Activated CD4-positive, alpha-beta T cell treated with anti-CD3 and anti-CD28 coated beads, Interleukin-2, amount 50 U/mL, for 24 hours (primary cell): ENCODE measurements around the gene RNASE8.
"Not testable (repeated sequence)": the region's sequence is repeated elsewhere in the genome, so short reads cannot be mapped to it uniquely, and the experiment has no call there.

ENCODE experiments used
- DNase-seq, 2 donors: peaks; one replicate each; pipeline ENCODE4 v3.0.0-alpha.2; 2020; ENCODE audit warnings: low read depth in 1 of 2, low spot score in 1 of 2

Gene RNASE8

DNA sequence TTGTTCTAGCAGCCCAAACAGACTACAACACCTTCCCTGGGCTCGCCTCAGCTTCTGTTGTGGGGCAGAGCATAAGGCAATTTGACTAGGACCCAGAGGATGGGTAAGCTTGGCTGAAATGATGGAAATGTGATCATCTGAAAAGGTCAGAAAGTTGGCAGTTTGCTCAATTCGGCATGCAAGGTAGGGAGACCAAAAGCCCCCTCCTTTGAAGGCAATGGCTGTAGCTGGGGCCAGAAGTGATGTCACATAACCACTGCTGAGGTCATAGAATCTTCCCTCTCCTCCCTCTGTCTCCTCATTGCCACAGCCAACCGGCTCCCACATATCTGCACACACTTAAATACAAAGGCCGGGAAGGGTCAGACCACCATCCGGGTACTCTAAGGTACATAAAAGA lies 27.7 kb upstream of the RNASE8 start, which contains the start of gene TPPP2:
TPPP2 (plus strand) TSS at position 301 of the 400 bp plus-strand sequence. CDS start 365 bp downstream, outside the sequence.
- DNase-seq, result no peak

DNA sequence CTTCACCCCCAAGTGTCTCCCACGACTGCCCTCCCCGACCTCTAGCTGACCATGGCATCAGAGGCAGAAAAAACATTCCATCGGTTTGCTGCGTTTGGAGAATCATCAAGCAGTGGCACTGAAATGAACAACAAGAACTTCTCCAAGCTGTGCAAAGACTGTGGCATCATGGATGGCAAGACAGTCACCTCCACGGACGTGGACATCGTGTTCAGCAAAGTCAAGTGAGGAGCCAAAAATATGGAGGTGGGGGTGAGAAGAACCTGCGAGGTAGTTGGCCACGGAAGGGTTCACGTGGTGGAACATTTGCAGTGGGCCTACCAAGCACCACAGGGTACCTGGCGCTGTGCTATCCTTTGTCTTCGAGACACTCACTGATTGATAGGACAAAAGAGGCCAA lies 27.1 kb upstream of the RNASE8 start:
- no peak for DNase-seq

DNA sequence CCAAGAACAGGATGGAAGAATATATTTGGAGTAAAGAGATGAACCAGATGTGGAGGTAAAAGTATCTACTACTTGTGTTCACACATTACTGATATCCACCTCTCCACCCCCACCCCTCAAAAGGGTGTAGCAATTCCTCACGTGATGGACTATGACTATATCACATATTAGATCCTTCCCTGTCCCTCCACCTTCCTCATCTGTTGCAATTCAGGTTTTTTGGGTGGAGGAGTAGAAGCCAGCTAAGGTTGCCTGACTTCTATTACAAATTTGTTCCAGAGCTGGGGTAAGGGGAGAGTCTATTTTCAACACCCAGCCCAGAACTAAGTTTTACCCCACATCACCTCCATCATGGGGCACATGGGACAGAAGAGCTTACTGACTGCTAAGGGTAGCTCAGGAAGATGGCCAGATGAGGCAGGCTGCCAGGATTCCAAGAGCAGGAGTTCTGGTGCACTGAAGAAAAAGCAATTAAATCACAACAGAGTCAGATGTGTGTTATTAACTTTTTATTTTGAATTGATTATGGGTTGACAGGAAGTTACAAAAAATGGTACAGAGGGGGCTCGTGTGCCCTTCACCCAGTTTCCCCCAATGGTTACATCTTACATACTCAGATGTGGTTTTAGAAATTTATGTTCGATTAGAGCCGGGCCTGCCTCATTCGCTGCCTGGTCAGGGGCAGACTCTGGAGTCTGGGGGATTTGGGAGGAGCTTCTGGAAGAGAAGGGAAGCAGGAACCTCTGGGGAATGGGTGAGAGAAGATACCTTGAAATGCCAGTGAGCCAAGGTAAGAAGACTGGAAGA lies 25.1 kb upstream of the RNASE8 start:
- no peak for DNase-seq

DNA sequence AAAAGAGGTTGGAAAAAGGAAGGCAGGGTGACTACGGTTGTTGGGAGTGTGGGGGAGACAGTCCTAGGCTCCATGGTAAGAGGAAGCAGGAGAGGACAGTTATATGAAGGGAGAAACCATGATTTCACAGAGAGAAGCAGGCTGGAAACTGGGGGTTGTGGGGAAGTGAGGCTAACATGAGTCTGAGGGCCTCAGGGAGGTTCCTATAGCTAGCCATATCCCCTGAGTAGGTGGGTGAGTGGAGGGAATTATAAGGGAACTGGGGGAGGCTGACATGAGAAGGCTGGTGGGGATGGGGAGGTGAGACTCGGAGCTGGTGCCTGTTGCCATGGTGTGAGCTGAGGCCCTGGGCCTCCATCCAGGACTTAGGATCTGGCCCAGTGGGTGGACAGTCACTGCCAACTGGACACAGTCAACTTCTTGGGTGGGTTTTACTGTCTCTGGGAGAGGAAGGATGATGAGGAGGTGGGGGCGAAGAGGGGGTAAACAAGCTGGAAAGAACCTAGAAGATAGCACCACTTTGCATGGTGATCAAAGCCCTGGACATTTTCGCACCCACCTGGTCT lies 24.4 kb upstream of the RNASE8 start:
- no peak for DNase-seq

DNA sequence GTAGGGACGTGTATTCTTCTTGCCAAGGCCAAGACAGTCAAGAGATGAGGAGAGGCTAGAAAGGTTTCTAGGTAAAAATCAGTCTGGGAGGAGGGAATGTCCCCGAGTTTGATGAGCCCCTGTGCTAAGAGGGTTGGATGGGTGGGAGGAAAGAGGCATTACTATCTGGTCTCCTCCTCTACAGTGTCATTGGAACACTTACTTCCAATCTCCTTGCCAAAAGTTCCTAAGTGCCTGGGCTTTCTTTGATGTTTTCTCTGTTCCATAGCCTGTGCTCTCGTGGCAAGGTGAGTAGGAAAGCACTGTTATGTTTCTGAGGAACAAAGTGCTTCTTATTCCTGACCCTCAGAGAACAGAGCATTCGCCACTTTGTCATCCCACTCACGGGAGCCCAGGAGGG lies 22.9 kb upstream of the RNASE8 start, which contains the start of gene RNASE13:
RNASE13 (minus strand) TSS at position 101 of the 400 bp plus-strand sequence. CDS start 519 bp downstream, outside the sequence.
- no peak for DNase-seq

DNA sequence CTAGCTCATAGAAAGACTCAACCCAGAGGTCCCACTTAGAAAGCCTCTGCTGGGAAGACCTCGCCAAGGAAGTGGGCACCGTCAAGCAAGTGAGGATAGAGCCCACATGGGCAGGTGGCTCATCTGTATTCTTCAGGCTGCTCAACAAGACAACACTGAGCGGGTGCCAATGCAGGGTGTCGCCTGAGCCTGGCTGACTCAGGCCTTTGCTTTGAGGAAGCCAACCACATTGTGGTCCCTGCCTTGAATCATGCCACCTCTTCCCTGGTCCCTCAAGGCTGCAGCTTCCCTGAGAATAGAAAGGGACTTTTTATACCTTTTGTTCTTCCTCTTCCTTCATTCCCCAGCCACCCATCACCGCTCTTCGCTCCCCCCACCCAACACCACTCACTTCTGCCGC lies 20.9 kb upstream of the RNASE8 start:
- no peak for DNase-seq

DNA sequence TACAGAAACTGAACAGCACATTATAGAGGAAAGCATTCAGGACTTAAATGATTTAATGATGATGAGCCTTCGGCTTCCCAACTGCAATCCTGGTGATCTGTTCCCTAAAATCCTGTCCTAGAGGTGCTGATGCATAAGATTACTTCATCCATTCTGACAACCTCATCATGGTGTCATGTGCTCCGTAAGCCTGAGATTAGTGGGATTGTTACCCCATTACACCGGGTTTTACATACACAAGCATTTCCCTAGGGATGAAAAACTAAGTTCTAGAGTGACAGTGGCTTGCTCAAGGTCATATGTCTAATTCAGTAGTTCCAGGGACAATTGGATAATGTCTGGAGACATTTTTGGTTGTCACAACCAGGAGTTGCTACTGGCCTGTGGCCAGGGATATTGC lies 20.5 kb upstream of the RNASE8 start:
- DNase-seq, result no peak

DNA sequence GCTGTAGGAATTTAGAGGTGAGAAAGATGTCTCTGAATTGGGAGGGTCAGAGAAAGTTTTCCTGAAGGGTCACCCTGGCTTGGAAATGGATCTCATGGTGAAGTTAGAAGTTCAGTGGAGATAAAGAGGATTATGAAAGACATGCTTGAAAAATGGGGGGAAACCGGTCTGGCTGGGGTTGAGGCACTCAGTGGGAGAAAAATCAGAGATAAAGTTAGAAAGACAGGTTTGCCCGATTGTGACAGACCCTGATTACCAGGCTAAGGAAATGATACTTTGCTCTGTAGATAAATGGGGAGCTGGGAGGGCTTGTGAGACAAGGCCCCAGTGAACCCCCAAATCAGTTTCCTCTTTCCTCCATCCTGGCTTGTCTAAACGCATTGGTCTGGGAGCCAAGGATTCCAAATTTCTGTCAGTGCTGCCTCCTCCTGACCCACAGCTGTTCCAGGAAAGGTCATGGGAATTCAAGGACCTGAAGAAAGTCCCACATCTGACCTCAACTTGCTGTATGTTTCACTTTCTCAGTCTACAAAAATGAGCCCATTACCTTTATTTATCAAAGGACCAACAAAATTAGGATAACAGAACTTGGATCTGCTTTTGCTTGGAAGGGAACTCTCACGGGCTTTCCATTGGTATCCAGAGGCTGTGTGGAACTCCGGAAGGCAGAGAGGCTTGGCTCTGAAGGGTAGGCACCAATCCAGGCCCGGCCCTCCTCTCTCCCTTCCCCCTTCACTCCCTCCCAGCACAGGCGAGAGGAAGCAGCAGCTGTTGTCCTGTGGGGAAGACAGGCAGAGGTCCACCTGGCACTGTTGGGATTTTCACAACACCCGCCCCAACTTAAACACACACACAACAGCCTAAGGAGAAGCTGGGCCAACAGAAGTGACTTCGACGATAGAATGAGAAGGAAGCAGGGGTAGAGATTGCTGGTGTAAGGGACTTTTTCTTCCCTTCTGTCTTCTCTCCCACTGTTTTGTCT lies 18.9 kb upstream of the RNASE8 start:
- DNase-seq, result no peak

DNA sequence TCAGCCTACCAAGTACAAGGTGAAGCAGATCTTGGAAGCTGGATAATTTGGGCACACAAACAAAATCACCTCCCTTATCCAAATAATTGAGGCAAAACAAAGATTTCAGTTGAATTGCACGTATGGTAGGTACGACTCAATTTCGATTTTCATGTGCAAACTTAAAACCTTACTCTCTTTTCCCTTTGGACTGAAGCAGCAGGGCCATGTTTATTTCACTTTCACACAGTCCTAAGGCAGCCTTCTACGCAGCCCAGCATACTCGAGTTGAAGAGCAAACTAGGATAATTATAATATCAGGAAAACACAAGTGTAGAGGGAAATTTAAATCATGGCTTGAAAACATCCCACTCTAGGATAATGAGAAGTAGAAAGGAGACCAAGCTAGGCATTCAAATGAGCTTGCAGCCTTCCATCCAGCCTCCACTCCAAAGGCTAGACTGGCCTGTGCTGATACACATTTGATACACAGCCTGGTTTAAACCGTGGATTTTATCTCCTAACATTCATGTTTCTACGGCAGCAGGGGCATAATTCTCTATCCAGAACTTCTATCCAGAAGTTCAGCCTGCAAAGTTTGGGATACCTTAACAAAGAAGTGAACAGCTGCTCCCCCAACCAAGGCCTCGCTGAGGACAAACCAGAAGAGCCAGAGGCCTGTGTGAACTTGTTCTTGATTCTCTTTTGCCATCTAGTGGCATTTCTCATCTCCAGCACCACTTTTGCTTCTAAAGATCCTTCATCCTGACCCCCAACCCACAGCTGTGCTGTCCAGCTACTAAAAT lies 17.8 kb upstream of the RNASE8 start:
- DNase-seq, result no peak

DNA sequence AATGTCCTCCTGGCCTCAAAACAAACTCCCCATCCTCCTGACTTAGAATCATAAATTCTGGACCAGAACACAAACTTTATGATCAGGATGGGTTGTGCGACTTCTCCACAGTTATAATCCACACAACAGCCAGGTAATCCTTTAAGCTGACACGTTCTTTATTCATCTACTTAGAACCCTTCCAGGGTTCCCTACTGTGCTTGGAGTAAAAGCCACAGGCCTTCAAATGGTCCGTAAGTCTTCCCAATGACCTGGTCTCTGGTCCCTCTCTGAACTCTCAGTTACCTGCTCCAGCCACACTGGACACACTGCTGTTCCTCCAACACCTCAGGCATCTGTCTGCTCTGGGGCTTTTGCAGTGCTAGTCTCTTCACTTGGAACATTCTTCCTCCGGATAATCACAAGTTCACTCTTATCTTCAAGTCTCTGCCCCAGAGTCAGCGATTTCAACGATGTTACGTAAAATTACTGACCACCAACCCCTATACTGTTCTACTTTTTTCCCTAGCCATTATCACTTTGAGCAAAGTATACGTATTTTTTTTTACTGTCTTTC lies 17.2 kb upstream of the RNASE8 start:
- no peak for DNase-seq

DNA sequence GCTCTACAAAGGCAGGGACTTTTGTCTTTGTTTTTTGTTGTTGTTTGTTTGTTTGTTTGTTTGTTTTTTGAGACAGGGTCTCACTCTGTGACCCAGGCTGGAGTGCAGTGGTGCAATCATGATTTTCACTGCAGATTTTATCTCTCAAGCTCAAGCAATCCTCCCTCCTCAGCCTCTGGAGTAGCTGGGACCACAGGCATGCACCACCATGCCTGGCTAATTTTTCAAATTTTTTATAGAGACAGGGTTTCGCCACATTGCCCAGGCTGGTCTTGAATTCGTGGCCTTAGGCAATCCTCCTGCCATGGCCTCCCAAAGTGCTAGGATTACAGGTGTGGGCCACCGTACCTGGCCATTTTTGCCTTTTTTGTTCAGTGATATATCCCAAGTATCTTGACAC lies 16.7 kb upstream of the RNASE8 start:
- not testable (repeated sequence) for DNase-seq

DNA sequence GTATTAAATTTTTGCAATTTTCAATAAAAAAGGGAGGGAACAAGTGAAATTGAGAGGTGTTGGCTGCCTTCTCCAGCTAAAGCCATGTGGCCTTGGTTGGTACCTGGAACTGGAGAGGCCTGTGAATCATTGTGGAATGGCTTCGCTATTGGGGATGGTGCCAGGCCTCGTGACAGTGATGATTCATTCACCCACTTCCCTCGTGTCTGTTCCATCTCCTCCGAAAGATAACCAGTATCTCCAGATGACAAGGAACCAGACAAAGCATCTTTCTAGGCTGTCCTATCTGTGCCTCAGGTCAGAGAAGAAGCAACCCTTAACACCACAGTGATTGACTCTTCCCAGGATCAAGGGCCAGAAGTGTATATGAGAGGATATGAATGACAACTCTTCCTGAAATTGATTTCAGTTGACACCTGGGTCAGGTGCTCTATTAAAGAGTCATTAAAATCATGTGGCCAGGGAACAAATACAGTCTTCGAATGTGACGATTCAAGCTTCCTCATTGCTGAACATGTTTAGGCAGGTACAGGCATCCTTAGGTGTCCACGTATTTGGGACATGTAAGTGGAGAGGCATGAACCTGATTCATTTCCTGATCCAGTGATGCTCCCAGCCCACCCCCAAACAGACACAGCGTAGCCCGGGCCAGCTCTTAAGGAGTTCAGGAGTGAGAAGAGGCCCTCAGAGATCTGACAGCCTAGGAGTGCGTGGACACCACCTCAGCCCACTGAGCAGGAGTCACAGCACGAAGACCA lies 15.8 kb upstream of the RNASE8 start, which contains the start of gene RNASE7:
RNASE7 (plus strand) TSS at position 687 of the 758 bp plus-strand sequence. CDS start 631 bp downstream, outside the sequence.
- no peak for DNase-seq

DNA sequence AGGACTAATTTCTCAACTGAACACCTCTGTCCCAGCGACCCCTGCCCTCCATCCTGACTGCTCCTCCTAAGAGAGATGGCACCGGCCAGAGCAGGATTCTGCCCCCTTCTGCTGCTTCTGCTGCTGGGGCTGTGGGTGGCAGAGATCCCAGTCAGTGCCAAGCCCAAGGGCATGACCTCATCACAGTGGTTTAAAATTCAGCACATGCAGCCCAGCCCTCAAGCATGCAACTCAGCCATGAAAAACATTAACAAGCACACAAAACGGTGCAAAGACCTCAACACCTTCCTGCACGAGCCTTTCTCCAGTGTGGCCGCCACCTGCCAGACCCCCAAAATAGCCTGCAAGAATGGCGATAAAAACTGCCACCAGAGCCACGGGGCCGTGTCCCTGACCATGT lies 14.7 kb upstream of the RNASE8 start:
- DNase-seq, result no peak

DNA sequence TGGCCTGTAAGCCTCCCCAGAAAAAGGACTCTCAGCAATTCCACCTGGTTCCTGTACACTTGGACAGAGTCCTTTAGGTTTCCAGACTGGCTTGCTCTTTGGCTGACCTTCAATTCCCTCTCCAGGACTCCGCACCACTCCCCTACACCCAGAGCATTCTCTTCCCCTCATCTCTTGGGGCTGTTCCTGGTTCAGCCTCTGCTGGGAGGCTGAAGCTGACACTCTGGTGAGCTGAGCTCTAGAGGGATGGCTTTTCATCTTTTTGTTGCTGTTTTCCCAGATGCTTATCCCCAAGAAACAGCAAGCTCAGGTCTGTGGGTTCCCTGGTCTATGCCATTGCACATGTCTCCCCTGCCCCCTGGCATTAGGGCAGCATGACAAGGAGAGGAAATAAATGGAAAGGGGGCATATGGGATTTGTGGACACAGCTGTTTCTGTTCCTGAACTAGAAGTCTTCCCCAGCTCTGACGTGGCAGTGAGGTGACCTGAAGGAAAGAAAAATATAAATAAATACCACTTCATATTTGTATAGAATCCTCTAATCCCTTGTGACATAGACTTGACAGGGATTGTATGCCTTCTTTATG lies 14.1 kb upstream of the RNASE8 start:
- DNase-seq, result no peak

DNA sequence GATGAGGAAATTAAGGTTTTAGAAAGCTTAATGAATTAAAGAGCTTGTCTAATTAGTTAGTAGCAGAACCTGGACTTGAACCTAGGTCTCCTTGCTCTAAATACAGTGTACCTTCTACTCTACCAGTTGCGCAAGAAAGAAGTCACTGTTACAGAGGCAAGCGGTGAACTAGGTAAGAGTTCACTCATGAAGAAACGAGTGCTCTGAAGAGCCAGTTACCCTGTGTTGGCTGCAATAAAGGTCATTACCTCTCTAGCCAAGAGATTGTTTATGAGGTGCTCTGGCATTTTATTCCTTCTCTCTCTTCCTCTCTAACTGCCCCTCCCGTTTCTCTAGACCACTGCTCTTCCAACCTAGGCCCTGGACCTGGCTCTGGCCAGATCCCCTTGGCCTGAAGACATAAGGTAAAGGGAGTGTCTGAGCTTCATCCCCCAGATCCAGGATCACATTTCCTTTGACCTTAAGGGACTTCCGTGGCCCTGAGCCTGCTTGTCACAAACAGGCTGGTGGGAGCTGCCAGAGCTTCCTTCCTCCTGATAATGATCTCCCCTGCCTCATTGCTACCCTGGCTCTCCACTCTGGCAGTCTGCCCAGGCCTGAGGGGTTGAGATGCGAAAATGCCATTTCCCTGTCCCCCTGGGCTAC lies 13.5 kb upstream of the RNASE8 start:
- no peak for DNase-seq

DNA sequence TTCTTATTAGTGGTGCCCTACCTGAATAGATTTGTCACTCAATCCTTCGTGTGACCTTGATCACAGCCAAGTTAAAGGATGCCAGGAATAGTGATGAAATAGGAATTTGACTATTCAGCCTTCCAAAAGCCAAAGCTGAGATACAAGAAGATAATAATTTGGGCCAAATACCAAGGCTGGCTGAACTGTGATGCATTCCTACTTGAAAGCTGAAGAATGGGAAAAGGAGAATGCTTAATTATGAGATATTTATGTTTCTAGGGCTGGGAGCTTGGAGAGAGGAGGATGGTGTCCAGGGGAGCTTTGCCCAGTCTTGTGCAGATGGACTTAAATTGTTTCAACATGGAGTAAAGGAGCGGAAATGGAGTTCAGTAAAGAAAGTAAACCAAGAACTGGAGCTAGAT lies 10.2 kb upstream of the RNASE8 start:
- no peak for DNase-seq

DNA sequence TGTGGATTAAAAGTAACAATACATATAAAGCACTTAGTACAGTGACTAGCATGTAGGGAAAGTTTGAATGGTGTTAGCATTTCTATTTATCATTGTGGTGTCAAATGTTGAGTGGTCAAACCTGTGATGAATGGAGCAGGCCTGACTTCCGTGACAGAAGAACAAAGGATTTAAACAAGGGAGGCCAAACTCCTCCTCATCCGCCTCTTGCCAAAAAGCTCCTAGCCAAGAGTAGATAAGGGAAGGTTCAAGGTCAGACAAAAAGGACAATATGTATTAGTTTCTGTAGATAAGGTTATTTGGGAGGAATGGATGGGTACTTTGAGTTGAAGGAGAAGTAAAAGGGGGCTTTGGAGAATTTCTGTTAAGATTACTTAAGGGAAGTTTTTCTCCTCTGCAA lies 9.0 kb upstream of the RNASE8 start:
- no peak for DNase-seq

DNA sequence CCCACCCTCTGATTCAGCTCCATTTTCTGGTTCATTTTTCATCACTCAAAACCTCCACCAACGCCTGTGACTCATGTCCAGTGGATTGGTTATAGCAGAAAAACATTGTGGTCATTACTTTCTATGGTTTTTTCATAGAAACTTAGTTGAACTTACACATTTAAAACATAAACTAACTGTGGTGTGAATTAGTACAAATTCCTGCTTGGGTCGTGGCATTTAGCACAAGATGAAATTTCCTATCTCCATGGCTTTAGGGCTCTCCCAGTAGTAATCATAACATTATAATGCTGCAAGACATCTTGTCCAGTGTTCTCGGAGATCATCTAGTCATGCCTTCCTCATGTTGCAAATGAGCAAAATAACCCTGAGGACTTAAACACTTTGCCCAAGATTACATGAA lies 8.3 kb upstream of the RNASE8 start:
- no peak for DNase-seq

DNA sequence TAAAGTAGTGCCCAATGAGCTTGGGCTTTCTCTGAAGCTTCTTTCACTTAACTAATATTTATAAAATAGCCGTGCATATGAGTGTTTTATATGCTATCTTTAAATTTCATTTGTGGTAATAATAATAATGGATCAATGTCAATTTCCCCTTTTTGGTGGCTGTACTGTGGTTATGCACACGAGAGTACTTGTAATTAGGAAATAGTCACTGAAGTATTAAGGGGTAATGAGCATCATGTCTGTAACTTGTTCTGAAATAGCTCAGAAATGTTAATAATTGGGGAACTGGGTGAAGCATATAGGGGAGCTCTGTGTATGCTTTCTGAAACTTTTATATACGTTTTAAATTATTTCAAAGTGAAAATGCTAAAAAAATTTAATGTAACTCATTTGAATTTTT lies 7.0 kb upstream of the RNASE8 start:
- no peak for DNase-seq
